NB4 (cell line): Measurements from ENCODE around the gene RELT.

Experiments used
- MAX ChIP-seq: IDR thresholded peaks from 2 replicates; pipeline ENCODE4 v1.6.1; 2011; ENCODE audit warnings: low read depth, low read length
- POLR2A ChIP-seq: IDR thresholded peaks from 2 replicates; pipeline ENCODE4 v1.6.1; 2011; ENCODE audit warnings: mild to moderate bottlenecking; ENCODE audit not compliant: insufficient read length; ENCODE audit errors: extremely low read depth

GRCh38 chr11:73401217-73401923, 25.2 kb downstream of the RELT start:
- no peak for TF ChIP-seq POLR2A
- TF ChIP-seq MAX = no peak
